Activated naive CD4-positive, alpha-beta T cell treated with anti-CD3 and anti-CD28 coated beads for 36 hours (primary cell): ENCODE measurements around the gene BCL3. TPM values are rescaled to one million over a fixed set of nuclear protein-coding genes. Genes with fewer than 3 reads are reported as not detected.
A peak's percentile ranks its signal among the peaks of the same experiment; 100 is the strongest.

Experiments used
- CTCF ChIA-PET: fragments of 350-600 bp; sonication (Branson Sonifier 250); formaldehyde crosslinking; loops from one replicate; lab custom pipeline; 2021; ENCODE audit warnings: antibody characterized with exemption; lab: Charles Lee
- DNase-seq: peaks from one replicate; pipeline ENCODE4 v3.0.0-alpha.2; 2020
- H3K27ac Mint-ChIP-seq: one replicate; pipeline ENCODE4 v1.8.0; 2021; ENCODE audit warnings: mild to moderate bottlenecking, mixed read lengths
- H3K27me3 Mint-ChIP-seq: one replicate; pipeline ENCODE4 v1.8.0; 2021; ENCODE audit warnings: low read depth, mixed read lengths
- H3K36me3 Mint-ChIP-seq: one replicate; pipeline ENCODE4 v1.8.0; 2021; ENCODE audit warnings: low read depth, mixed read lengths
- H3K4me1 Mint-ChIP-seq: one replicate; pipeline ENCODE4 v1.8.0; 2021; ENCODE audit warnings: low read depth, mixed read lengths
- H3K4me3 Mint-ChIP-seq: one replicate; pipeline ENCODE4 v1.8.0; 2021; ENCODE audit warnings: mild to moderate bottlenecking, moderate library complexity, mixed read lengths
- H3K9me3 Mint-ChIP-seq: one replicate; pipeline ENCODE4 v1.8.0; 2021; ENCODE audit warnings: mixed read lengths
- intact Hi-C: fragments of 100-400 bp; cut with micrococcal nuclease; formaldehyde crosslinking; loops from one replicate; pipeline ENCODE4 v1.15.1; 2023
- total RNA-seq, 2 experiments: library from RNA; stranded (reverse); gene quantifications; one replicate each; pipeline ENCODE4 v1.2.3, GENCODE V29; 2021

Gene BCL3
- total RNA-seq, 2 experiments from 2014 or later: 92.5 to 104 TPM

GRCh38 chr19:44734357-44734756, 14.2 kb upstream of the BCL3 start:
- H3K4me3 Mint-ChIP-seq: no peak overlapping the region
- no peaks in the 10 kb centered on the region for H3K9me3 Mint-ChIP-seq
- intact Hi-C loops: no loop called here
- no peaks in the 10 kb centered on the region for H3K27me3 Mint-ChIP-seq
- DNase-seq: no peak
- no peaks in the 10 kb centered on the region for H3K36me3 Mint-ChIP-seq
- no peaks in the 10 kb centered on the region for H3K4me1 Mint-ChIP-seq
- CTCF ChIA-PET: interaction anchor here (3.2 kb wide), 1 partner anchor 11 kb away, joined by 19 read pairs; no protein-coding TSS in a partner anchor
- H3K27ac Mint-ChIP-seq: no peak overlapping the region

DNA sequence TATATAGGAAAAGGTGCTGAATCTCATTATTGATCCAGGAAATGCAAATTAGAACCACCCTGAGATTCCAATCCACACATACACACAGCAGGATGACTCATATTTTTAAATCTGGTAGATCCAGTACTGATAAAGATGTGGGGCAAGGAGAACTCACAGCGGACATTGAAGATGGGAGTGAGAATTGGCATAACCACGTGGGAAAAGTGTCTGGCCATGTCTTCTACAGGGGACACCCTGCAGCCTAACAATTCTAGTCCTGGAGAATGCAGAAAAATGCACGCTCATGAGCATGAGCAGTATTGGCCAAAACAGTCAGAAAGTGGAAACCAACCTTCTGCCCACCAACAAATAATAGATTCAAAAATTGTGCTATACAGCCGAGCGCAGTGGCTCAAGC, 13.5 kb upstream of the BCL3 start:
- H3K4me1 Mint-ChIP-seq: no peaks in the 10 kb centered on the region
- DNase-seq: no peak
- no peak overlapping the region for H3K27ac Mint-ChIP-seq
- H3K27me3 Mint-ChIP-seq: no peaks in the 10 kb centered on the region
- H3K9me3 Mint-ChIP-seq: no peaks in the 10 kb centered on the region
- intact Hi-C loops: no loop called here
- no peaks in the 10 kb centered on the region for H3K36me3 Mint-ChIP-seq
- no peak overlapping the region for H3K4me3 Mint-ChIP-seq
- CTCF ChIA-PET: interaction anchor here (1.1 to 3.2 kb wide), 2 partner anchors 11 to 12 kb away, joined by 3 to 19 read pairs; no protein-coding TSS in a partner anchor

DNA sequence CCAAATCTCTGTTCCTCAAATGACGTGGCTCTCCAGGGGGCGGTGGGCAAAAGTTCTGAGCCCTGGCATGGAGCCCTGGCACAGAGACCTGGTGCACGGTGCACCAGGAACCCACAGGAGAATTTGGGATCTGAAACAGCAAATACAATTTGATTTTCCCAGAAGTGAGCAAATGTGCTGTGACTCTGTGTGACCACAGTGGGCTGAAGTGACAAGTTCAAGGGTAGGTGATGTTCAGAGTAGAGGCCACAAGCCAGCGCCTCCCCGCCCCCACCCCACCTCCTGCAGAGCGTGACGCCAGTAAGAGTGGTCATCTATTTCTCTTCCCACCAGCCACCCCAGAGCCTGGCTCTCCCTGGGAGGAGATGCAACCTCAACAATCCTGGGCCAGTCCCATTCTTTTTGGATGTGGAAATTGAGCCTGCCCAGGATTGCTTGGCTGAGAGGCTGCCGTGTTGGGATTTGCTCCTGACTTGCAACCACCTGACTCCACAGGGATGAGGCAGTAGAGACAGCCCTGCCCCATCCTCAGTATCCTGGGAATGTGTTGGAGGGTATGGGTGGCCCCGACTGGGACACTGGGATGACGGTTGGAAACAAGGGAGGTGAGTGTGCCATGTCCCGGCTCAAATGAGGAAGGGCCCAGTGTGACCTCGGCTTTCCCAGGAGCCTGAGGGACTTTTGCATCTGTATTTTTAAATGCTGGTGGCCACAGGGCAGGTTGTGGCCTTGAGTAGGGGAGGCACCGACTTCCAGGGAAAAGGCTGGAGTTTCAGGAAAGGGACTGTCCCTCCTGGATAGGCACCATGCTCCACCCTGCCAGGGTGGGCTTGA, 11.1 kb upstream of the BCL3 start:
- Mint-ChIP-seq H3K4me1 (peaks cover 11% of the 10 kb centered on the region), H3K27ac (no peak overlapping the region), H3K4me3 (no peak overlapping the region), H3K27me3 (no peaks in the 10 kb centered on the region), H3K9me3 (no peaks in the 10 kb centered on the region), H3K36me3 (no peaks in the 10 kb centered on the region)
- CTCF ChIA-PET: interaction anchor here (0.6 kb wide), 1 partner anchor 68 kb away, joined by 5 read pairs; no protein-coding TSS in a partner anchor
- no peak for DNase-seq
- intact Hi-C loops: no loop called here

- Mint-ChIP-seq H3K27ac (no peak overlapping the region), H3K4me3 (no peak overlapping the region), H3K27me3 (no peaks in the 10 kb centered on the region), H3K9me3 (no peaks in the 10 kb centered on the region), H3K4me1 (peaks cover 15% of the 10 kb centered on the region), H3K36me3 (no peaks in the 10 kb centered on the region)
- intact Hi-C loops: no loop called here
- CTCF ChIA-PET: interaction anchor here (0.6 to 1.2 kb wide), 2 partner anchors 14 to 68 kb away, joined by 5 read pairs; no protein-coding TSS in a partner anchor
- no peak for DNase-seq
Observed at GRCh38 chr19:44738136-44738535, 10.4 kb upstream of the BCL3 start.

GRCh38 chr19:44738603-44739558, 9.6 kb upstream of the BCL3 start:
- intact Hi-C loops: no loop called here
- peaks cover 15% of the 10 kb centered on the region for H3K4me1 Mint-ChIP-seq
- no peaks in the 10 kb centered on the region for H3K36me3 Mint-ChIP-seq
- H3K4me3 Mint-ChIP-seq: no peak overlapping the region
- CTCF ChIA-PET: interaction anchor here (0.6 to 1.2 kb wide), 6 partner anchors 11 to 49 kb away, joined by 3 to 6 read pairs (median 4); no protein-coding TSS in a partner anchor
- no peak overlapping the region for H3K27ac Mint-ChIP-seq
- no peaks in the 10 kb centered on the region for H3K9me3 Mint-ChIP-seq
- no peaks in the 10 kb centered on the region for H3K27me3 Mint-ChIP-seq
- no peak for DNase-seq

DNA sequence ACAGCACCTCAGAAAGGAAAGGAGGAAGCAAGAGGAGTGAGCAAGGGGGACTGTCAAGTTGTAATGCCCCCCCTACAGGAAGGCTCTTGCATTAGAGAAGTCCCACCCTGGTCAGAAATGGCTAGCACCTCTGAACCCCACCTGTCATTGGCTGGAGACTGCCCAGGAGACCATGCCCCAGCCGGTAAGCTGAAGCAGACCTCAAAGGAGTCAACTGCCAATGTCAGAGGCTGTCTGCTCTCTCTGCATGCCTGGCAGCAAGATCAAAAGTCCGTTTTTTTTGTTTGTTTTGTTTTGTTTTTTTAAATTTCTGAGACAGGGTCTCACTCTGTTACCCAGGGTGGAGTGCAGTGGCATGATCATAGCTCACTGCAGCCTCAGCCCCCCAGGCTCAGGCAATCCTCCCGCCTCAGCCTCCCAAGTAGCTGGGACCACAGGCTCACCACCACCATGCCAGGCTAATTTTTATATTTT, 8.1 kb upstream of the BCL3 start:
- intact Hi-C loops: no loop called here
- H3K36me3 Mint-ChIP-seq: no peaks in the 10 kb centered on the region
- no peaks in the 10 kb centered on the region for H3K9me3 Mint-ChIP-seq
- no peak for DNase-seq
- H3K4me3 Mint-ChIP-seq: no peak overlapping the region
- H3K4me1 Mint-ChIP-seq: peaks cover 21% of the 10 kb centered on the region
- no peaks in the 10 kb centered on the region for H3K27me3 Mint-ChIP-seq
- H3K27ac Mint-ChIP-seq: no peak overlapping the region
- CTCF ChIA-PET: interaction anchor here (0.7 to 1.6 kb wide), 3 partner anchors 17 to 51 kb away, joined by 3 to 5 read pairs (median 3); no protein-coding TSS in a partner anchor

GRCh38 chr19:44741258-44741731, 7.2 kb upstream of the BCL3 start:
- no peaks in the 10 kb centered on the region for H3K36me3 Mint-ChIP-seq
- CTCF ChIA-PET: interaction anchor here (0.6 to 3.9 kb wide), 3 partner anchors 17 to 318 kb away, joined by 3 to 20 read pairs (median 5); no protein-coding TSS in a partner anchor
- peak overlapping the region; percentile 59 for H3K27ac Mint-ChIP-seq
- peaks cover 28% of the 10 kb centered on the region for H3K4me1 Mint-ChIP-seq
- DNase-seq: no peak
- intact Hi-C loops: no loop called here
- H3K27me3 Mint-ChIP-seq: no peaks in the 10 kb centered on the region
- no peak overlapping the region for H3K4me3 Mint-ChIP-seq
- H3K9me3 Mint-ChIP-seq: no peaks in the 10 kb centered on the region

DNA sequence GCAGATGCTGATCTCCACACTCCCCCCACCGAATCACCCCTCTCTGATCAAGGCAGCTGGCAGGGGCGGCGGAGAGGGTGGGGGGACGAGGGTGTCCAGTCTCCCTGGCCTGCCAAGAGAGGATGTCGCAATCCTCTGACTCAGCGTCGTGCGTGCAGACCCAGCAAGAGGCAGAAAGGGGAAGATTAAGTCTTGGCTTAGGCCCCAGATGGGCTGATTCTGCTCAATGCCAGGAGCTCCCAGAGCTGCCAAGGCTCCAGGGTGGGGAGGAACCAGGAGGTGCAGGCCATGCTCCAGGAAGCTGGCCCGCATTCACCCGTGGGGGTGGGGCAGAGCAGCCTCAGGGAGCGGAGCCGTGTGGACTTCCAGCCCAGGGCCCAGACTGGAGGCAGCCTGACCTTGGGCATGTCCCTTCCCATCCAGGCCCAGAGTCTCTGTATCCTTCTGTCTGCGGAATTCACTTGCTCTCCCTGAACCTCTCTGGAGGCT, 6.6 kb upstream of the BCL3 start:
- CTCF ChIA-PET: interaction anchor here (1.6 to 3.9 kb wide), 3 partner anchors 18 to 52 kb away, joined by 5 to 20 read pairs (median 7); no protein-coding TSS in a partner anchor

GRCh38 chr19:44742330-44743061, 6.0 kb upstream of the BCL3 start:
- intact Hi-C loops: no loop called here
- no peak overlapping the region for H3K4me3 Mint-ChIP-seq
- no peaks in the 10 kb centered on the region for H3K9me3 Mint-ChIP-seq
- H3K27ac Mint-ChIP-seq: no peak overlapping the region
- peaks cover under 1% of the 10 kb centered on the region for H3K36me3 Mint-ChIP-seq
- peaks cover 37% of the 10 kb centered on the region for H3K4me1 Mint-ChIP-seq
- no peak for DNase-seq
- CTCF ChIA-PET: interaction anchor here (1.6 to 3.9 kb wide), 2 partner anchors 18 to 28 kb away, joined by 7 to 20 read pairs; no protein-coding TSS in a partner anchor
- no peaks in the 10 kb centered on the region for H3K27me3 Mint-ChIP-seq

More for the DNA sequence above, 6.6 kb upstream of the BCL3 start:
- Mint-ChIP-seq H3K9me3 (no peaks in the 10 kb centered on the region), H3K27me3 (no peaks in the 10 kb centered on the region), H3K36me3 (no peaks in the 10 kb centered on the region), H3K4me1 (peaks cover 34% of the 10 kb centered on the region), H3K4me3 (no peak overlapping the region), H3K27ac (no peak overlapping the region)
- intact Hi-C loops: no loop called here
- peak; percentile 58 for DNase-seq

DNA sequence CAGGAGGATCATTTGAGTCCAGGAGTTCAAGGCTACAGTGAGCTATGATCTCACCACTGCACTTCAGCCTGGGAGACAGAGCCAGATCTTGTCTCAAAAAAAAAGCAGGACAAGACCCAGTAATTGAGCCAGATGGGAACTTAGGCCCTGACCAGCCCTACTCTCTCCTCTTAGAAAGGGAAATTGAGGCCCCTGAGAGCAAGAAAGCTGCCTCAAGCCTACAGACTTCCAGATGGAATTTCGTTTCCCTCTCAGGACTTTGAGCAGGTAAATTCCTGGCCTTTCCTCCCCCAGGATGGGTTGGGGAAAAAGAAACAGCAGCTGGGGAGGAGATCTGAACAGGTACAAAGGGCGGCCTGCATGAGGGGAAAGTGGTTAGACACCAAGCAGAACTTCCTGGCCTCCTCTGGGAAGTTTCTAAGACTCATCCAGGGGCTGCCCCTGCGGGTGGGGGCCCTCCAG, 3.6 kb upstream of the BCL3 start:
- H3K27ac Mint-ChIP-seq: no peak overlapping the region
- no peak for DNase-seq
- CTCF ChIA-PET: interaction anchor here (0.6 to 3.9 kb wide), 4 partner anchors 21 to 115 kb away, joined by 3 to 20 read pairs (median 3); no protein-coding TSS in a partner anchor
- H3K36me3 Mint-ChIP-seq: peaks cover 15% of the 10 kb centered on the region
- H3K4me1 Mint-ChIP-seq: peaks cover 43% of the 10 kb centered on the region
- no peak overlapping the region for H3K4me3 Mint-ChIP-seq
- intact Hi-C loops: loop anchor here (1.0 to 5.0 kb wide), 2 partner anchors 9 to 432 kb away; partner anchors contain the start of genes BLOC1S3 and TRAPPC6A
- H3K27me3 Mint-ChIP-seq: no peaks in the 10 kb centered on the region
- H3K9me3 Mint-ChIP-seq: no peaks in the 10 kb centered on the region
